Aorta (tissue), 5 donors: ENCODE results near the gene RAB6B. TPM values are rescaled to one million over a fixed set of nuclear protein-coding genes. Genes with fewer than 3 reads are reported as not detected.

ENCODE experiments used
- ATAC-seq: fragments of 200-7000 bp; cut with Tn5 transposase; one replicate; pipeline ENCODE4 v1.9.1; 2022; ENCODE audit warnings: moderate library complexity; ENCODE audit not compliant: low FRiP score
- DNase-seq, 2 donors: peaks; one replicate each; pipeline ENCODE4 v3.0.0-alpha.2; 2020
- H3K27ac ChIP-seq, 2 donors: one replicate each; pipeline ENCODE4 v1.5.1; 2013; ENCODE audit warnings: low read length in 2 of 2, mild to moderate bottlenecking in 2 of 2, moderate library complexity in 2 of 2, control low read depth in 1 of 2, inconsistent platforms in 1 of 2, low read depth in 1 of 2
- H3K27me3 ChIP-seq, 2 donors: one replicate each; pipeline ENCODE4 v1.6.1; 2013; ENCODE audit warnings: control low read depth in 1 of 2, low read length in 1 of 2, mild to moderate bottlenecking in 1 of 2, moderate library complexity in 1 of 2; ENCODE audit not compliant: insufficient read depth in 2 of 2, control insufficient read depth in 1 of 2
- H3K36me3 ChIP-seq, 2 donors: one replicate each; pipeline ENCODE4 v1.6.1; 2013; ENCODE audit warnings: control low read depth in 1 of 2, low read length in 1 of 2, mild to moderate bottlenecking in 1 of 2; ENCODE audit not compliant: insufficient read depth in 2 of 2, control insufficient read depth in 1 of 2
- H3K4me1 ChIP-seq, 2 donors: one replicate each; pipeline ENCODE4 v1.6.1; 2013; ENCODE audit warnings: low read length in 2 of 2, control low read depth in 1 of 2, mild to moderate bottlenecking in 1 of 2, moderate library complexity in 1 of 2; ENCODE audit not compliant: insufficient read depth in 2 of 2, control insufficient read depth in 1 of 2
- H3K4me3 ChIP-seq, 2 donors: one replicate each; pipeline ENCODE4 v1.5.1; 2013; ENCODE audit warnings: low read length in 2 of 2, control low read depth in 1 of 2, mild to moderate bottlenecking in 1 of 2
- H3K9me3 ChIP-seq: one replicate; pipeline ENCODE4 v1.6.1; 2013; ENCODE audit warnings: mild to moderate bottlenecking, low read length; ENCODE audit not compliant: control insufficient read depth
- WGBS, 2 donors: extraction: QIAGEN DNeasy Blood & Tissue Kit; methylation state at CpG; one replicate each; pipeline ENCODE4 v1.1.7; 2013; 5-methylcytosine and 5-hydroxymethylcytosine counted together
- intact Hi-C, 2 donors: fragments of 100-400 bp; cut with DNase I; formaldehyde crosslinking; loops; one replicate each; pipeline versions ENCODE4 v1.14.2 to v1.15.0; 2022
- polyA plus RNA-seq, 2 donors: library from polyadenylated mRNA; stranded (reverse); fragments of 200-250 nt; gene quantifications; one replicate each; pipeline ENCODE4 v1.2.3, GENCODE V29; 2013
- total RNA-seq, 2 donors: library from RNA; stranded (reverse); fragmentation: NEBNext Ultra II Directional; extraction: Animal tissue kit (Norgen Biotek cat#: 25700); gene quantifications; one replicate each; pipeline ENCODE4 v1.2.1, GENCODE V29; 2021
- donor health status: healthy with polysubstance abuse.
- donor health status: Bipolar disorder and iron deficiency.
- donor health status: DM: no; HTN: no; CAD: no.
- donor health status: DM: no; HTN: no; CAD: no.
- donor health status: DM: yes; HTN: yes; CAD: no.

RAB6B gene
- total and polyA plus RNA-seq, 4 donors = 0.59 to 12.0 (median 8.2) TPM

- no peaks in the 10 kb centered on the region for H3K36me3 ChIP-seq
- intact Hi-C loops = no loop called here
- no peaks in the 10 kb centered on the region for H3K9me3 ChIP-seq
- no peaks in the 10 kb centered on the region for H3K4me1 ChIP-seq
- H3K27ac ChIP-seq = no peak overlapping the region
- H3K4me3 ChIP-seq = no peak overlapping the region
- WGBS, 2 donors = 87 to 88% methylated on average over 3 of the region's 3 CpGs
- DNase-seq = no peak
- no peaks in the 10 kb centered on the region for H3K27me3 ChIP-seq
- no peak for ATAC-seq
Measured at GRCh38 chr3:133830071-133830470, 65.6 kb downstream of the RAB6B start.

- DNase-seq (no peak), ATAC-seq (no peak)
- intact Hi-C loops = no loop called here
- Histone ChIP-seq H3K4me1 (no peaks in the 10 kb centered on the region), H3K4me3 (no peak overlapping the region), H3K9me3 (no peaks in the 10 kb centered on the region), H3K27ac (no peak overlapping the region), H3K36me3 (peaks cover 0 to under 1% of the 10 kb centered on the region in 2 donors), H3K27me3 (no peaks in the 10 kb centered on the region)
- WGBS, 2 donors = 18 to 24% methylated on average over 3 of the region's 3 CpGs
Measured at GRCh38 chr3:133829310-133829707, 66.4 kb downstream of the RAB6B start.

GRCh38 chr3:133828576-133829309 is 66.9 kb downstream of the RAB6B start:
- Histone ChIP-seq H3K36me3 (peaks cover 0 to 2% of the 10 kb centered on the region in 2 donors), H3K4me3 (no peak overlapping the region), H3K27ac (no peak overlapping the region), H3K27me3 (no peaks in the 10 kb centered on the region), H3K4me1 (no peaks in the 10 kb centered on the region), H3K9me3 (no peaks in the 10 kb centered on the region)
- intact Hi-C loops = no loop called here
- DNase-seq (no peak), ATAC-seq (no peak)
- 86 to 88% methylated on average over 12 of the region's 12 CpGs for WGBS, 2 donors

- H3K36me3 ChIP-seq = peaks cover 0 to 2% of the 10 kb centered on the region in 2 donors
- H3K4me3 ChIP-seq = no peak overlapping the region
- no peak overlapping the region for H3K27ac ChIP-seq
- intact Hi-C loops = no loop called here
- H3K27me3 ChIP-seq = no peaks in the 10 kb centered on the region
- DNase-seq (no peak), ATAC-seq (no peak)
- WGBS, 2 donors = 72 to 83% methylated on average over 4 of the region's 4 CpGs
- no peaks in the 10 kb centered on the region for H3K4me1 ChIP-seq
- H3K9me3 ChIP-seq = no peaks in the 10 kb centered on the region
Measured at GRCh38 chr3:133827684-133828083, 68.0 kb downstream of the RAB6B start.

GRCh38 chr3:133827136-133827535 is 68.5 kb downstream of the RAB6B start:
- Histone ChIP-seq H3K4me1 (no peaks in the 10 kb centered on the region), H3K27ac (no peak overlapping the region), H3K4me3 (no peak overlapping the region), H3K27me3 (no peaks in the 10 kb centered on the region), H3K36me3 (peaks cover 0 to 2% of the 10 kb centered on the region in 2 donors), H3K9me3 (no peaks in the 10 kb centered on the region)
- WGBS, 2 donors = 12 to 21% methylated on average over 1 of the region's 1 CpG
- intact Hi-C loops = no loop called here
- DNase-seq (no peak), ATAC-seq (no peak)

GRCh38 chr3:133825969-133826727 is 69.5 kb downstream of the RAB6B start:
- Histone ChIP-seq H3K9me3 (no peaks in the 10 kb centered on the region), H3K36me3 (peaks cover 0 to 2% of the 10 kb centered on the region in 2 donors), H3K4me1 (no peaks in the 10 kb centered on the region), H3K27me3 (no peaks in the 10 kb centered on the region), H3K27ac (no peak overlapping the region), H3K4me3 (no peak overlapping the region)
- ATAC-seq (no peak), DNase-seq (no peak)
- 88 to 90% methylated on average over 12 of the region's 12 CpGs for WGBS, 2 donors
- intact Hi-C loops = no loop called here

GRCh38 chr3:133824961-133825485 is 70.7 kb downstream of the RAB6B start:
- intact Hi-C loops = no loop called here
- Histone ChIP-seq H3K4me3 (no peak overlapping the region), H3K4me1 (no peaks in the 10 kb centered on the region), H3K36me3 (peaks cover 2 to 4% of the 10 kb centered on the region in 2 donors), H3K9me3 (no peaks in the 10 kb centered on the region), H3K27me3 (no peaks in the 10 kb centered on the region), H3K27ac (no peak overlapping the region)
- ATAC-seq (no peak), DNase-seq (no peak)
- 84 to 85% methylated on average over 8 of the region's 8 CpGs for WGBS, 2 donors

- peaks cover 6 to 7% of the 10 kb centered on the region in 2 donors for H3K36me3 ChIP-seq
- no peaks in the 10 kb centered on the region for H3K27me3 ChIP-seq
- DNase-seq = peak; percentile 61 to 89
- no peak overlapping the region for H3K27ac ChIP-seq
- no peaks in the 10 kb centered on the region for H3K4me1 ChIP-seq
- ATAC-seq = peak; percentile 33
- H3K9me3 ChIP-seq = no peaks in the 10 kb centered on the region
- intact Hi-C loops = no loop called here
- no peak overlapping the region for H3K4me3 ChIP-seq
- WGBS, 2 donors = 73 to 78% methylated on average over 8 of the region's 8 CpGs
Measured at GRCh38 chr3:133821767-133822638, 73.7 kb downstream of the RAB6B start.
